PC-3 (cell line): ENCODE measurements around the gene DPH2. TPM values are rescaled to one million over a fixed set of nuclear protein-coding genes. Genes with fewer than 3 reads are reported as not detected.

ENCODE experiments used
- ATAC-seq: fragments of 200-7000 bp; cut with Tn5 transposase; 2 replicates; pipeline ENCODE4 v1.9.1; 2020; ENCODE audit warnings: mild to moderate bottlenecking, moderate library complexity
- BruUV-seq: library from RNA; stranded (reverse); fragments of 400-500 nt; replicated peaks from 2 replicates; lab custom pipeline; 2021; lab: Mats Ljungman, UMichigan
- CTCF ChIA-PET: fragments of 300-600 bp; sonication (Branson Sonifier 250); formaldehyde crosslinking; loops from one replicate; lab custom pipeline; 2022; ENCODE audit warnings: antibody characterized with exemption; lab: Charles Lee
- POLR2A ChIA-PET: fragments of 300-600 bp; sonication (Branson Sonifier 250); formaldehyde crosslinking; loops from one replicate; lab custom pipeline; 2022; ENCODE audit warnings: antibody characterized with exemption; ENCODE audit not compliant: unreplicated experiment; lab: Charles Lee
- DNase-seq: peaks from one replicate; pipeline ENCODE4 v3.0.0-alpha.2; 2015
- H2AFZ ChIP-seq: fragments of 300-600 bp; sonication (generic); 2 replicates; pipeline ENCODE4 v1.6.0; 2016; ENCODE audit warnings: antibody characterized with exemption, low read length
- H3F3A ChIP-seq: fragments of 300-600 bp; sonication (generic); one replicate; pipeline ENCODE4 v1.6.0; 2017; ENCODE audit warnings: antibody characterized with exemption, low read length, control low read depth, mild to moderate bottlenecking; ENCODE audit not compliant: unreplicated experiment
- H3K27ac ChIP-seq: fragments of 300-600 bp; sonication (generic); 2 replicates; pipeline ENCODE4 v1.5.1; 2016; ENCODE audit warnings: mild to moderate bottlenecking, low read length
- H3K27me3 ChIP-seq: fragments of 300-600 bp; sonication (generic); 2 replicates; pipeline ENCODE4 v1.6.1; 2016; ENCODE audit warnings: low read length, mixed read lengths
- H3K36me3 ChIP-seq: fragments of 300-600 bp; sonication (generic); 2 replicates; pipeline ENCODE4 v1.6.1; 2016; ENCODE audit warnings: low read depth, mixed run types, low read length, mixed read lengths
- H3K4me1 ChIP-seq: fragments of 300-600 bp; sonication (generic); 2 replicates; pipeline ENCODE4 v1.5.1; 2016; ENCODE audit warnings: low read length; ENCODE audit not compliant: insufficient read depth
- H3K4me2 ChIP-seq: fragments of 300-600 bp; sonication (generic); 2 replicates; pipeline ENCODE4 v1.6.0; 2016; ENCODE audit warnings: low read length
- H3K4me3 ChIP-seq: fragments of 300-600 bp; sonication (generic); 2 replicates; pipeline ENCODE4 v1.5.1; 2016; ENCODE audit warnings: mild to moderate bottlenecking, low read length, mixed read lengths
- H3K79me2 ChIP-seq: fragments of 300-600 bp; sonication (generic); 2 replicates; pipeline ENCODE4 v1.6.1; 2017; ENCODE audit warnings: low read length, mixed read lengths
- H3K9ac ChIP-seq: fragments of 300-600 bp; sonication (generic); 2 replicates; pipeline ENCODE4 v1.6.0; 2016; ENCODE audit warnings: mild to moderate bottlenecking, low read length
- H3K9me2 ChIP-seq: fragments of 300-600 bp; sonication (generic); replicated peaks from 2 replicates; pipeline ENCODE4 v1.6.1; 2016; ENCODE audit warnings: mixed run types, low read length, mixed read lengths
- H3K9me3 ChIP-seq: fragments of 300-600 bp; sonication (generic); 2 replicates; pipeline ENCODE4 v1.6.1; 2016; ENCODE audit warnings: low read length, mixed read lengths
- H4K20me1 ChIP-seq: fragments of 300-600 bp; sonication (generic); 2 replicates; pipeline ENCODE4 v1.6.1; 2016; ENCODE audit warnings: low read length, mixed read lengths
- CTCF ChIP-seq: fragments of 300-600 bp; sonication (generic); conservative IDR thresholded peaks from 2 replicates; pipeline ENCODE4 v1.5.1; 2017; ENCODE audit warnings: antibody characterized with exemption, low read depth, mild to moderate bottlenecking, low read length
- EZH2 ChIP-seq: fragments of 300-600 bp; sonication (generic); IDR thresholded peaks from one replicate; pipeline ENCODE4 v1.6.1; 2017; ENCODE audit warnings: antibody characterized with exemption, mild to moderate bottlenecking, low read length; ENCODE audit not compliant: unreplicated experiment
- EZH2phosphoT487 ChIP-seq: fragments of 300-600 bp; sonication (generic); IDR thresholded peaks from 2 replicates; pipeline ENCODE4 v1.6.1; 2018; ENCODE audit warnings: mild to moderate bottlenecking, antibody characterized with exemption, low read length, borderline replicate concordance
- intact Hi-C: fragments of 100-400 bp; cut with micrococcal nuclease; formaldehyde crosslinking; loops from 2 replicates; pipeline ENCODE4 v1.9.0; 2023
- total RNA-seq: library from RNA; depleted of rRNA; stranded (reverse); fragments of >200 nt; gene quantifications from 2 replicates; pipeline ENCODE4 v1.2.3, GENCODE V29; 2014

DPH2 gene
- total RNA-seq, 1 experiment from 2014 or later = 46.3 TPM

GRCh38 chr1:43991476-43992231 lies 21.8 kb downstream of the DPH2 start, which contains the start of gene CCDC24:
TSS of gene CCDC24 (plus strand) at chr1:43991599. CDS start at chr1:43991879, 280 bp downstream.
- Histone ChIP-seq H3K4me3 (peak within 1 kb of the TSS; percentile 72), H3K27me3 (no peaks in the 10 kb centered on the region), H2AFZ (peak within 1 kb of the TSS; percentile 84), H3K9me2 (no peaks in the 10 kb centered on the region), H3K36me3 (no peaks in the 10 kb centered on the region), H3K4me1 (peaks cover 19% of the 10 kb centered on the region), H3K27ac (peak within 1 kb of the TSS; percentile 66), H4K20me1 (no peaks in the 10 kb centered on the region), H3K79me2 (no peaks in the 10 kb centered on the region), H3K9me3 (no peaks in the 10 kb centered on the region), H3K9ac (peak within 1 kb of the TSS; percentile 57), H3K4me2 (peak within 1 kb of the TSS; percentile 86), H3F3A (no peaks in the 10 kb centered on the region)
- ATAC-seq (peak; percentile 80), DNase-seq (peak; percentile 87)
- BruUV-seq = TSS peak; percentile 17
- CTCF ChIA-PET = no interaction called here
- TF ChIP-seq EZH2phosphoT487 = no peak
- TF ChIP-seq CTCF = no peak
- TF ChIP-seq EZH2 = no peak
- intact Hi-C loops = loop anchor here (5.0 kb wide), 1 partner anchor 46 kb away; no protein-coding TSS in a partner anchor
- POLR2A ChIA-PET = no interaction called here

- DNase-seq = no peak
- Histone ChIP-seq H3K79me2 (no peaks in the 10 kb centered on the region), H4K20me1 (no peaks in the 10 kb centered on the region), H3K36me3 (no peaks in the 10 kb centered on the region), H3K27me3 (no peaks in the 10 kb centered on the region), H3F3A (no peaks in the 10 kb centered on the region), H3K9me2 (no peaks in the 10 kb centered on the region), H2AFZ (peak overlapping the region; percentile 84; the same call in 1 of the 2 replicates), H3K4me3 (peak overlapping the region; percentile 72), H3K27ac (no peak overlapping the region), H3K9me3 (no peaks in the 10 kb centered on the region), H3K4me1 (peaks cover 19% of the 10 kb centered on the region), H3K9ac (peak overlapping the region; percentile 57; the same call in 1 of the 2 replicates), H3K4me2 (peak overlapping the region; percentile 86)
- intact Hi-C loops = loop anchor here (5.0 kb wide), 1 partner anchor 45 kb away; no protein-coding TSS in a partner anchor
- ATAC-seq = no peak
- ChIA-PET CTCF (no interaction called here), POLR2A (interaction anchor here (0.6 kb wide), 1 partner anchor 46 kb away, joined by 8 read pairs; no protein-coding TSS in a partner anchor)
- TF ChIP-seq EZH2phosphoT487 = no peak
- no peak for TF ChIP-seq EZH2
- no peak for TF ChIP-seq CTCF
- no TSS peak for BruUV-seq
These were observed 22.6 kb downstream of the DPH2 start for GRCh38 chr1:43992232-43992995.
